PC-3 (cell line): ENCODE data around the gene OTUB1. TPM values are rescaled to one million over a fixed set of nuclear protein-coding genes. Genes with fewer than 3 reads are reported as not detected.

Source experiments
- ATAC-seq: fragments of 200-7000 bp; cut with Tn5 transposase; 2 replicates; pipeline ENCODE4 v1.9.1; 2020; ENCODE audit warnings: mild to moderate bottlenecking, moderate library complexity
- BruUV-seq: library from RNA; stranded (reverse); fragments of 400-500 nt; replicated peaks from 2 replicates; lab custom pipeline; 2021; lab: Mats Ljungman, UMichigan
- CTCF ChIA-PET: fragments of 300-600 bp; sonication (Branson Sonifier 250); formaldehyde crosslinking; loops from one replicate; lab custom pipeline; 2022; ENCODE audit warnings: antibody characterized with exemption; lab: Charles Lee
- POLR2A ChIA-PET: fragments of 300-600 bp; sonication (Branson Sonifier 250); formaldehyde crosslinking; loops from one replicate; lab custom pipeline; 2022; ENCODE audit warnings: antibody characterized with exemption; ENCODE audit not compliant: unreplicated experiment; lab: Charles Lee
- DNase-seq: peaks from one replicate; pipeline ENCODE4 v3.0.0-alpha.2; 2015
- H2AFZ ChIP-seq: fragments of 300-600 bp; sonication (generic); 2 replicates; pipeline ENCODE4 v1.6.0; 2016; ENCODE audit warnings: antibody characterized with exemption, low read length
- H3F3A ChIP-seq: fragments of 300-600 bp; sonication (generic); one replicate; pipeline ENCODE4 v1.6.0; 2017; ENCODE audit warnings: antibody characterized with exemption, low read length, control low read depth, mild to moderate bottlenecking; ENCODE audit not compliant: unreplicated experiment
- H3K27ac ChIP-seq: fragments of 300-600 bp; sonication (generic); 2 replicates; pipeline ENCODE4 v1.5.1; 2016; ENCODE audit warnings: mild to moderate bottlenecking, low read length
- H3K27me3 ChIP-seq: fragments of 300-600 bp; sonication (generic); 2 replicates; pipeline ENCODE4 v1.6.1; 2016; ENCODE audit warnings: low read length, mixed read lengths
- H3K36me3 ChIP-seq: fragments of 300-600 bp; sonication (generic); 2 replicates; pipeline ENCODE4 v1.6.1; 2016; ENCODE audit warnings: low read depth, mixed run types, low read length, mixed read lengths
- H3K4me1 ChIP-seq: fragments of 300-600 bp; sonication (generic); 2 replicates; pipeline ENCODE4 v1.5.1; 2016; ENCODE audit warnings: low read length; ENCODE audit not compliant: insufficient read depth
- H3K4me2 ChIP-seq: fragments of 300-600 bp; sonication (generic); 2 replicates; pipeline ENCODE4 v1.6.0; 2016; ENCODE audit warnings: low read length
- H3K4me3 ChIP-seq: fragments of 300-600 bp; sonication (generic); 2 replicates; pipeline ENCODE4 v1.5.1; 2016; ENCODE audit warnings: mild to moderate bottlenecking, low read length, mixed read lengths
- H3K79me2 ChIP-seq: fragments of 300-600 bp; sonication (generic); 2 replicates; pipeline ENCODE4 v1.6.1; 2017; ENCODE audit warnings: low read length, mixed read lengths
- H3K9ac ChIP-seq: fragments of 300-600 bp; sonication (generic); 2 replicates; pipeline ENCODE4 v1.6.0; 2016; ENCODE audit warnings: mild to moderate bottlenecking, low read length
- H3K9me2 ChIP-seq: fragments of 300-600 bp; sonication (generic); replicated peaks from 2 replicates; pipeline ENCODE4 v1.6.1; 2016; ENCODE audit warnings: mixed run types, low read length, mixed read lengths
- H3K9me3 ChIP-seq: fragments of 300-600 bp; sonication (generic); 2 replicates; pipeline ENCODE4 v1.6.1; 2016; ENCODE audit warnings: low read length, mixed read lengths
- H4K20me1 ChIP-seq: fragments of 300-600 bp; sonication (generic); 2 replicates; pipeline ENCODE4 v1.6.1; 2016; ENCODE audit warnings: low read length, mixed read lengths
- EZH2 ChIP-seq: fragments of 300-600 bp; sonication (generic); IDR thresholded peaks from one replicate; pipeline ENCODE4 v1.6.1; 2017; ENCODE audit warnings: antibody characterized with exemption, mild to moderate bottlenecking, low read length; ENCODE audit not compliant: unreplicated experiment
- EZH2phosphoT487 ChIP-seq: fragments of 300-600 bp; sonication (generic); IDR thresholded peaks from 2 replicates; pipeline ENCODE4 v1.6.1; 2018; ENCODE audit warnings: mild to moderate bottlenecking, antibody characterized with exemption, low read length, borderline replicate concordance
- intact Hi-C: fragments of 100-400 bp; cut with micrococcal nuclease; formaldehyde crosslinking; loops from 2 replicates; pipeline ENCODE4 v1.9.0; 2023
- total RNA-seq: library from RNA; depleted of rRNA; stranded (reverse); fragments of >200 nt; gene quantifications from 2 replicates; pipeline ENCODE4 v1.2.3, GENCODE V29; 2014
- TF ChIP-seq, protein P1 (sequence below): fragments of 300-600 bp; sonication (generic); conservative IDR thresholded peaks from 2 replicates; pipeline ENCODE4 v1.5.1; 2017; ENCODE audit warnings: antibody characterized with exemption, low read depth, mild to moderate bottlenecking, low read length

The OTUB1 gene
- total RNA-seq, 1 experiment from 2014 or later, result 129 TPM

DNA sequence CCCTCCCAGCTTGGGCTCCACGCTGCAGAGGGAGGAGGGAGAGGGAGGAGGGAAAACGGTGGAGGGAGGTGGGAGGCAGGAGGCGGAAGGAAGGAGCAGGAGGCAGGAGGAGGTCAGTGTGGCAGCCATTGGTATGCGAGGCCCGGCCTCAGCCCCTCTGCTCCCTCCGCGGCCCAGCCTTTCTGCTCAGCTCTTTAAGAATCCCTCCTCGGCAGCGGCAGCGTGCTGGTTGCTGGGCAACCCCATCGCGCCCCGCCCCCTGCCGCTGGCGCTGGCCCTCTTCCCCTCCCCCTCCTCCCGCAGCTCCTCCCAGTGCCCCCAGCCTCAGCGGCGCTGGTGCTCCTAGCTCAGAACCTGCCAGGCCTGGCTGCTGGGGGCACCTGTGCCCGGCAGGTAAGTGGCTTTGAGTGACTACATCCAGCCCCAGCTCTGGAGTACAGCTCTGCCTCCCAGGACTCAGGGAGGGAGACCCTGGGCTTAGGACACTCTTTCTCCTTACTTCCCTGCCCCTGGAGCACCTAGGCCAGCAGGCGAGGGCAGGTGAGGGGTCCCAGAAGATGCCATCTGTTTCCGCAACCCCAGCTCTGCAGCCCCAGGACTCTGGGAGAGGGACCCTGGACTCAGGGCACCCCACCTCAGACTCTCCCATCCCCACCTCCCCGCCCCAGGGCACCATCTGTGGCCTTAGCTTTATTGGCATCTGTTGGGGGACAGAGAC lies 42.3 kb downstream of the OTUB1 start:
- no peaks in the 10 kb centered on the region for H3F3A ChIP-seq
- H3K27me3 ChIP-seq, result no peaks in the 10 kb centered on the region
- H3K79me2 ChIP-seq, result no peaks in the 10 kb centered on the region
- ATAC-seq, result no peak
- intact Hi-C loops, result no loop called here
- no TSS peak for BruUV-seq
- H3K9me2 ChIP-seq, result no peaks in the 10 kb centered on the region
- H3K36me3 ChIP-seq, result no peaks in the 10 kb centered on the region
- H3K9me3 ChIP-seq, result no peaks in the 10 kb centered on the region
- TF ChIP-seq, protein P1, sequence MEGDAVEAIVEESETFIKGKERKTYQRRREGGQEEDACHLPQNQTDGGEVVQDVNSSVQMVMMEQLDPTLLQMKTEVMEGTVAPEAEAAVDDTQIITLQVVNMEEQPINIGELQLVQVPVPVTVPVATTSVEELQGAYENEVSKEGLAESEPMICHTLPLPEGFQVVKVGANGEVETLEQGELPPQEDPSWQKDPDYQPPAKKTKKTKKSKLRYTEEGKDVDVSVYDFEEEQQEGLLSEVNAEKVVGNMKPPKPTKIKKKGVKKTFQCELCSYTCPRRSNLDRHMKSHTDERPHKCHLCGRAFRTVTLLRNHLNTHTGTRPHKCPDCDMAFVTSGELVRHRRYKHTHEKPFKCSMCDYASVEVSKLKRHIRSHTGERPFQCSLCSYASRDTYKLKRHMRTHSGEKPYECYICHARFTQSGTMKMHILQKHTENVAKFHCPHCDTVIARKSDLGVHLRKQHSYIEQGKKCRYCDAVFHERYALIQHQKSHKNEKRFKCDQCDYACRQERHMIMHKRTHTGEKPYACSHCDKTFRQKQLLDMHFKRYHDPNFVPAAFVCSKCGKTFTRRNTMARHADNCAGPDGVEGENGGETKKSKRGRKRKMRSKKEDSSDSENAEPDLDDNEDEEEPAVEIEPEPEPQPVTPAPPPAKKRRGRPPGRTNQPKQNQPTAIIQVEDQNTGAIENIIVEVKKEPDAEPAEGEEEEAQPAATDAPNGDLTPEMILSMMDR, result no peak
- TF ChIP-seq EZH2, result no peak
- no peaks in the 10 kb centered on the region for H4K20me1 ChIP-seq
- H3K4me3 ChIP-seq, result no peak overlapping the region
- no peak overlapping the region for H3K27ac ChIP-seq
- CTCF ChIA-PET, result no interaction called here
- H3K4me1 ChIP-seq, result peaks cover 8% of the 10 kb centered on the region
- H3K9ac ChIP-seq, result no peak overlapping the region
- POLR2A ChIA-PET, result no interaction called here
- no peak for DNase-seq
- H2AFZ ChIP-seq, result no peak overlapping the region
- H3K4me2 ChIP-seq, result no peak overlapping the region

DNA sequence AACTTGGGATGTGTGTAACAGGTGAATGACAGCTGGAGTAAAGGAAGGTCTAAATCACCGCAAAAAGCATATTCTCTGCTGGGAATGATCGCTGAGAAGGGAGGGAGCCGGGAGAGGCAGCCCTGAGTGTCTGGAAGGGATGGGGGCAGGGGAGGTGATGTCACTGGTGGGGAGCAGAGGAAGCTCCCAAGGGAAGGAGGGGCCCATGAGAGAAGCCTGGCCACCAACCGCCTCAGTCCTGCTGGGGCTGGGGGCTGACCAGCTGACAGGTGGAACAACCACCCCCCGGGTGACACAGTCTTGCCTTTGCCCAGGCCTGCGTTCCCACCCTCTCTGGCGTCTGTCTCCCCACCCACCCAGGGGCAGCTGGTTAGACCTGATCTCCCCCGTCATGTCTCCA lies 43.5 kb downstream of the OTUB1 start:
- no peak overlapping the region for H3K27ac ChIP-seq
- TF ChIP-seq, protein P1, result no peak
- TF ChIP-seq EZH2phosphoT487 (no peak), EZH2 (no peak)
- H3K9me3 ChIP-seq, result no peaks in the 10 kb centered on the region
- no TSS peak for BruUV-seq
- POLR2A ChIA-PET, result no interaction called here
- ATAC-seq (no peak), DNase-seq (no peak)
- H3F3A ChIP-seq, result no peaks in the 10 kb centered on the region
- H2AFZ ChIP-seq, result no peak overlapping the region
- peaks cover 8% of the 10 kb centered on the region for H3K4me1 ChIP-seq
- H4K20me1 ChIP-seq, result 0 out of 2 replicates have a peak, but pooled peaks cover under 1% of the 10 kb centered on the region
- no peaks in the 10 kb centered on the region for H3K36me3 ChIP-seq
- no peak overlapping the region for H3K4me3 ChIP-seq
- intact Hi-C loops, result no loop called here
- H3K9ac ChIP-seq, result no peak overlapping the region
- H3K79me2 ChIP-seq, result no peaks in the 10 kb centered on the region
- no peak overlapping the region for H3K4me2 ChIP-seq
- CTCF ChIA-PET, result no interaction called here
- H3K9me2 ChIP-seq, result no peaks in the 10 kb centered on the region
- H3K27me3 ChIP-seq, result peaks cover 1% of the 10 kb centered on the region

DNA sequence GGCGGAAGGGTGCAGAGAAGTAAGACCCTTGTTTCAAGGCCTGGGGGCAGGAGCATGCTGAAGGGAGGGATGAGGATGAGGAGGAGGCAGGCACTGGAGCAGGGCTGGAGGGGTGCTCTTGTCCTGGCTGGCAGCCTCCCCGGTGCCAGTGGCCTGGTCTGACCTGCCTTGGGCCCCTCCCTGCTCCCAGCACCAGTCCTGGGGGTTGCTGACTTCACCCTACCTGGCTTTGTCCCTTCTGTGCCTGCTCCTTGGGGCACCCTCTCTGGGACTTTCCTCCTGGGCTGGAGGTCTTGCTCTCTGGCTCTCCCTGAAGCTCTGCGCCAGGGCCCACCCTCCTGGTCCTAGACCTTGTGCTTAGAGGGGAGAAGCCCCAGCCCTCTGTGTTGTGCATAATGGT lies 44.8 kb downstream of the OTUB1 start:
- Histone ChIP-seq H3K4me1 (peaks cover 8% of the 10 kb centered on the region), H4K20me1 (peaks cover 5% of the 10 kb centered on the region), H3K9me2 (no peaks in the 10 kb centered on the region), H3K79me2 (no peaks in the 10 kb centered on the region), H3K4me3 (no peak overlapping the region), H3K4me2 (no peak overlapping the region), H3K9ac (no peak overlapping the region), H3F3A (no peaks in the 10 kb centered on the region), H3K27me3 (peaks cover 8% of the 10 kb centered on the region), H3K9me3 (no peaks in the 10 kb centered on the region), H3K36me3 (no peaks in the 10 kb centered on the region), H3K27ac (no peak overlapping the region), H2AFZ (no peak overlapping the region)
- no peak for ATAC-seq
- DNase-seq, result no peak
- no TSS peak for BruUV-seq
- CTCF ChIA-PET, result no interaction called here
- intact Hi-C loops, result no loop called here
- TF ChIP-seq EZH2 (no peak), EZH2phosphoT487 (no peak)
- TF ChIP-seq, protein P1, result no peak
- POLR2A ChIA-PET, result no interaction called here
